GM12891 (cell line): Measurements from ENCODE around the gene PIF1.

ENCODE experiments used
- POLR2A ChIP-seq: IDR thresholded peaks from 2 replicates; pipeline ENCODE4 v1.6.1; 2011; ENCODE audit warnings: low read depth, low read length, control low read depth
- POLR2AphosphoS5 ChIP-seq: IDR thresholded peaks from 2 replicates; pipeline ENCODE4 v1.6.1; 2011; ENCODE audit warnings: low read depth, low read length, control low read depth
- SPI1 ChIP-seq: IDR thresholded peaks from 2 replicates; pipeline ENCODE4 v1.6.1; 2011; ENCODE audit warnings: low read depth, low read length, control low read depth
- TAF1 ChIP-seq: IDR thresholded peaks from 2 replicates; pipeline ENCODE4 v1.6.1; 2011; ENCODE audit warnings: low read depth, low read length, control low read depth

- no peak for TF ChIP-seq POLR2A
- TF ChIP-seq TAF1: no peak
- no peak for TF ChIP-seq SPI1
- no peak for TF ChIP-seq POLR2AphosphoS5
Observed at GRCh38 chr15:64807751-64808222, 17.7 kb downstream of the PIF1 start.
